Central memory CD8-positive, alpha-beta T cell (primary cell): ENCODE results near the gene RNF126.
A peak's percentile ranks its signal among the peaks of the same experiment; 100 is the strongest.

Experiments used
- ATAC-seq: fragments of 150-1000 bp; cut with Tn5 transposase; replicated peaks from 2 replicates; pipeline ENCODE4 v1.10.0; 2022; ENCODE audit warnings: mild to moderate bottlenecking, moderate FRiP score, moderate number of reproducible peaks; ENCODE audit not compliant: poor library complexity, severe bottlenecking; ENCODE audit errors: extremely low read depth
- DNase-seq, 2 donors: peaks; one replicate each; pipeline ENCODE4 v3.0.0; 2021; ENCODE audit warnings: low spot score in 2 of 2
- H3K27ac Mint-ChIP-seq: one replicate; pipeline ENCODE4 v1.8.0; 2022; ENCODE audit warnings: low read depth, mild to moderate bottlenecking, moderate library complexity, mixed read lengths
- H3K27me3 Mint-ChIP-seq: one replicate; pipeline ENCODE4 v1.8.0; 2022; ENCODE audit warnings: mixed read lengths
- H3K36me3 Mint-ChIP-seq: one replicate; pipeline ENCODE4 v1.8.0; 2022; ENCODE audit warnings: mild to moderate bottlenecking, moderate library complexity, mixed read lengths; ENCODE audit not compliant: insufficient read depth
- H3K4me1 Mint-ChIP-seq: one replicate; pipeline ENCODE4 v1.8.0; 2022; ENCODE audit warnings: mixed read lengths
- H3K4me3 Mint-ChIP-seq: one replicate; pipeline ENCODE4 v1.8.0; 2022; ENCODE audit warnings: mild to moderate bottlenecking, moderate library complexity, mixed read lengths
- H3K9me3 Mint-ChIP-seq: one replicate; pipeline ENCODE4 v1.8.0; 2022; ENCODE audit warnings: mixed read lengths

RNF126 gene

DNA sequence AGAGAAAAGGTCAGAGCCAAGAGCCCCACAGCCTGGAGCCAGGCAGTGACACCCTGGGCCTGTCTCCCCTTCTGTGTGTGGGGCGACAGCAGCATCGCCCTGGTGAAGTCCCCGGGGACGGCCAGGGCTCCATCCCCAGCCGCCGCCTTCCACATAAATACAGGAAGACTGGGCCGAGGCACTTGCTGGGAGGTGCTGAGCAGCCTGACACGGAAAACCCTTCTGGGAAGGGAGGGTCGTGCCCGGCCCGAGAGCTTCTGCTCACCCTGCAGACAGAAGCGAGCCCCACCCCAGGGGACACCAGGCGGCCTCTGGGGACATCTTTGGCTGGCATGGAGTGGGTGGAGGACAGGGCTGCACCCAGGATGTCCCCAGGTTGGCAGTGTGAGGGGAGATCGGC is 18.2 kb downstream of the RNF126 start:
- Mint-ChIP-seq H3K36me3 (peaks cover 23% of the 10 kb centered on the region), H3K4me1 (peaks cover 9% of the 10 kb centered on the region), H3K4me3 (no peak overlapping the region), H3K27ac (no peak overlapping the region), H3K9me3 (no peaks in the 10 kb centered on the region), H3K27me3 (no peaks in the 10 kb centered on the region)
- ATAC-seq = no peak
- DNase-seq = no peak

DNA sequence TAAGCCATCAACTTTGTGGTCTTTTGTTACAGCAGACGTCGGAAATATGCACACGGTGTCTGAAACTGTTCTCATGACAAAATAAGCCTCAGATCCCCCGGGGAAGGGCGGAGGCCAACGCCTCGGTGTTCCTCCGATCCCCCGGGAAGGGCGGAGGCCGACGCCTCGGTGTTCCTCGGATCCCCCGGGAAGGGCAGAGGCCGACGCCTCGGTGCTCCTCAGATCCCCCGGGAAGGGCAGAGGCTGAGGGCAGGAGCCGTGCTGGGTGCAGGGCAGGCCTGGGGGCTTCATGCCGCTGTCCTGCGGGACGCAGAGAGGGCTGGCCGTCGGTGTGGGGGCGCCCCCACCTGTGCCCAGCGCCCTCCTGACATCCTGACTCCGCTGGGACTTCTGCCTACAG is 18.7 kb downstream of the RNF126 start:
- no peak for DNase-seq
- ATAC-seq = no peak
- Mint-ChIP-seq H3K27ac (no peak overlapping the region), H3K4me1 (peaks cover 12% of the 10 kb centered on the region), H3K27me3 (no peaks in the 10 kb centered on the region), H3K36me3 (peaks cover 21% of the 10 kb centered on the region), H3K4me3 (no peak overlapping the region), H3K9me3 (no peaks in the 10 kb centered on the region)

DNA sequence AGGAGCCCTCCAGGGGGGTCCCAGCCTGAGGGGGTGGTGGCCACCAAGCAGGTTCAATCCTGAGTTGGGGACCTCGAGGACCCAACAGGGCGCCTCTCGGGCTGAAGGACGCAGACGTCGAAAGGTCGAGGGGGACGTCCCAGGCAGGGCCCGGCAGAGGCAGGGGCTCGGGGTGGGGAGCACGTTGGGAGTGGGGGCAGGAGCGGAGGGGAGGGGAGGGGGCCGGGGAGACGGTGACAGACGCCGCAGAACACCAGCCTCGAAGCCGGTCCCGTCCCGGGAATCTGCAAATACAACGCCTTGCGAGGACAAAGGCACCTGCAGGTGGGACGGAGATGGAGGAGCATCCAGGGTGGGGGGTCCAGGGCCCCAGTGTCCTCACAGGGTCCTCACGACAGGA is 19.3 kb downstream of the RNF126 start:
- no peak overlapping the region for H3K27ac Mint-ChIP-seq
- DNase-seq (no peak), ATAC-seq (no peak)
- H3K4me1 Mint-ChIP-seq = peaks cover 16% of the 10 kb centered on the region
- H3K27me3 Mint-ChIP-seq = no peaks in the 10 kb centered on the region
- peaks cover 19% of the 10 kb centered on the region for H3K36me3 Mint-ChIP-seq
- H3K9me3 Mint-ChIP-seq = no peaks in the 10 kb centered on the region
- H3K4me3 Mint-ChIP-seq = no peak overlapping the region

DNA sequence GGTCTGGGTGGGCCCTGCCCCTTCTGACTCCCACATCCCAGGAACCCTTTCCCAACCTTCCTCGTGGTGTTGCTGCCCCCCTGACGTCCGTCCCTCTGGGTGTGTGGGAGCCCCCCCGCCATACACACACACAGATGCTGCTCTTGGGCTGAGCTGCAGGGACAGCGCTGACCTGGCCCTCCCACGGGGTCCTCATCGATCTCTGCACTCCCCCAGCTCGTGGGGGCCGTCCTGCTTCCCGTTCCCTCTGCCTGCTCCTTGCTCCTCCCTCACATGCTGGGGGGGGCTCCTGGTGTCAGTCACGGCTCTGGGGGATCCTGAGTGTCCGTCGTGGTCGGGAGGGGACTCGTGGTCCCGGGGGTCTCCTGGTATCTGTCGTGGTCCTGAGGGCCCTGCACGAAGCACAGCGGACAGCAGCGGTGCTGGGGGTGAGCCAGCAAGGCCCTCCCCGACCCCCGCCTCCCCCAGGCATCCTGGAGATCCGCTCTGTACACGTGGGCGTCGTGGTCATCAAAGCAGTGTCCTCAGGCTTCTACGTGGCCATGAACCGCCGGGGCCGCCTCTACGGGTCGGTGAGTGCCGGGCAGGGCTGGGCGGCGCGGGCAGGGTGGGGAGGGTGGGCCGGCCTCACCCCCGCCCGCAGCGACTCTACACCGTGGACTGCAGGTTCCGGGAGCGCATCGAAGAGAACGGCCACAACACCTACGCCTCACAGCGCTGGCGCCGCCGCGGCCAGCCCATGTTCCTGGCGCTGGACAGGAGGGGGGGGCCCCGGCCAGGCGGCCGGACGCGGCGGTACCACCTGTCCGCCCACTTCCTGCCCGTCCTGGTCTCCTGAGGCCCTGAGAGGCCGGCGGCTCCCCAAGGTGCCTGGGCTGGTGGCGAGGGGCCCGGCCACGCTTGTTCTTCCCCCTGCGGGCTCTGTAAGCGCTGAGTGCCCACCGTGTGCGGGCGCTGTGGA is 20.0 kb downstream of the RNF126 start:
- no peak overlapping the region for H3K27ac Mint-ChIP-seq
- H3K36me3 Mint-ChIP-seq = peaks cover 16% of the 10 kb centered on the region
- DNase-seq = no peak
- no peaks in the 10 kb centered on the region for H3K9me3 Mint-ChIP-seq
- H3K27me3 Mint-ChIP-seq = no peaks in the 10 kb centered on the region
- peaks cover 16% of the 10 kb centered on the region for H3K4me1 Mint-ChIP-seq
- no peak for ATAC-seq
- no peak overlapping the region for H3K4me3 Mint-ChIP-seq

DNA sequence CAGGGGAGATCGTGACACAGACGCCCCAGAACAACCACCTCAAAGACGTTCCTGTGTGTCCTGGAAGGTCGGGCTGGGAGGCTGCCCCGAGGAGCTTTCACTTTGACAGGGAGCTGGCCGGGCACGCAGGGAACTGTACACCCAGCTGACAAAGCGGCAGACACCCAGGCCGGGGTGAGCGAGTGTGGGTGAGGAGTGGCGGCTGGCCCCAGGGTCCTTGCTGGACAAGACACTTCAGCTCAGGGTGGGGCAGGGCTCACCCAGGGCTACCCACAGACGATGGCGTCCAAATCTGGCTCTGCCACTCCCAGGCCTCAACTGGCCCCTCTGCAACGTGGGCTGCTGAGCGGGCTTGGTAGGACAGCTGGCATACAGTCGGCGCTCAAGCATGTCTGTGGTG is 21.3 kb downstream of the RNF126 start:
- DNase-seq (no peak), ATAC-seq (no peak)
- peaks cover 20% of the 10 kb centered on the region for H3K4me1 Mint-ChIP-seq
- H3K27ac Mint-ChIP-seq = peak overlapping the region; percentile 89
- H3K9me3 Mint-ChIP-seq = no peaks in the 10 kb centered on the region
- no peak overlapping the region for H3K4me3 Mint-ChIP-seq
- no peaks in the 10 kb centered on the region for H3K27me3 Mint-ChIP-seq
- H3K36me3 Mint-ChIP-seq = peaks cover 14% of the 10 kb centered on the region

DNA sequence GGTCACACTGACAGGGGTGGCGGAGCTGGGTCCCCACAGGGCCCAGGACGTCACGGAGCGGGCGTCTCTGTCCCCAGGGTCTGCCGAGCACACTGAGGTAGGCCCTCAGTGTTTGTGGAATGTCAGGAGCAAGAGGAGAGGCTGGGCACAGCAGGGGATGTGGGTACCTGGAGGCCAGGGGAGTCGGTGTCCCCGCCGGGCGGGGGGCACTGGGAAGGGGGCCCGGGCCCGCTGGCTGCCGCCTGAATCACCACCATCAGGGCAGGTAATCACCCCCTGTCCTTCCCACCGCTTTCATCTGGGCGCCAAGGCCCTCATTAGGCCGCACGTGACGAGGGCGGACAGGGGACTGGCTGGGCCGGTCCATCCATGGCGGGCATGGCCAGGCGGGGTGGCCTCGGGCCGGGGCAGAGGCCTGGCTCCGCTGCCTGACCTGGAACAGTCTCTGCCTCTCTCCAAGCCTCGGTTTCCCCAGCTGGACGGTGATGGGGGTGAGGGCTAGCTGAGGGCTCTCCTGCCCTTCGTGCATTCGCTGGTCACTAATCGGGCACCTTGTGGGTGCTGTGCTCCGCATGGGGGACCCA is 22.3 kb downstream of the RNF126 start:
- DNase-seq = no peak
- H3K36me3 Mint-ChIP-seq = peaks cover 10% of the 10 kb centered on the region
- H3K27ac Mint-ChIP-seq = peak overlapping the region; percentile 89
- H3K27me3 Mint-ChIP-seq = no peaks in the 10 kb centered on the region
- H3K4me3 Mint-ChIP-seq = no peak overlapping the region
- no peaks in the 10 kb centered on the region for H3K9me3 Mint-ChIP-seq
- H3K4me1 Mint-ChIP-seq = peaks cover 20% of the 10 kb centered on the region
- ATAC-seq = no peak

DNA sequence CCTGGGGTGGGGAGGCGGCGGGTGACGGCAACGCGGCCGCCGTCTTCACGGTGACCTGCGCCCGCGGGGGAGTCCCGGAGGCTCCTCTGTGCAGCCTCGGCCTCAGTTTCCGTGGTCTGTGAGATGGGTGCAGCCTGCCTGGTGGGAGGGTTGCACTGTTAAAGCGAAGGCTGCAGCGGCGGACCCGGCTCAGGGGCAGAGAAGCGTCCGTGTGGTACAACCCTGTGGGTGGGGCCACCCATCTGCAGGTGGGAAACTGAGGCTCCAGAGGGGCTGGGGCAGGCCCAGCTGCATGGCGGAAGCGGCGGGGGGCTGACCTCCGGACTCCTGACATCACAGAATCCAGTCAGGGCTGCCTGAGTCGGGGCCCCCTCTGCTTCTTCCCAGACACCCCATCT is 22.9 kb downstream of the RNF126 start:
- Mint-ChIP-seq H3K27ac (no peak overlapping the region), H3K36me3 (peaks cover 6% of the 10 kb centered on the region), H3K9me3 (no peaks in the 10 kb centered on the region), H3K27me3 (no peaks in the 10 kb centered on the region), H3K4me1 (peaks cover 20% of the 10 kb centered on the region), H3K4me3 (peak overlapping the region; percentile 29)
- no peak for DNase-seq
- ATAC-seq = no peak

DNA sequence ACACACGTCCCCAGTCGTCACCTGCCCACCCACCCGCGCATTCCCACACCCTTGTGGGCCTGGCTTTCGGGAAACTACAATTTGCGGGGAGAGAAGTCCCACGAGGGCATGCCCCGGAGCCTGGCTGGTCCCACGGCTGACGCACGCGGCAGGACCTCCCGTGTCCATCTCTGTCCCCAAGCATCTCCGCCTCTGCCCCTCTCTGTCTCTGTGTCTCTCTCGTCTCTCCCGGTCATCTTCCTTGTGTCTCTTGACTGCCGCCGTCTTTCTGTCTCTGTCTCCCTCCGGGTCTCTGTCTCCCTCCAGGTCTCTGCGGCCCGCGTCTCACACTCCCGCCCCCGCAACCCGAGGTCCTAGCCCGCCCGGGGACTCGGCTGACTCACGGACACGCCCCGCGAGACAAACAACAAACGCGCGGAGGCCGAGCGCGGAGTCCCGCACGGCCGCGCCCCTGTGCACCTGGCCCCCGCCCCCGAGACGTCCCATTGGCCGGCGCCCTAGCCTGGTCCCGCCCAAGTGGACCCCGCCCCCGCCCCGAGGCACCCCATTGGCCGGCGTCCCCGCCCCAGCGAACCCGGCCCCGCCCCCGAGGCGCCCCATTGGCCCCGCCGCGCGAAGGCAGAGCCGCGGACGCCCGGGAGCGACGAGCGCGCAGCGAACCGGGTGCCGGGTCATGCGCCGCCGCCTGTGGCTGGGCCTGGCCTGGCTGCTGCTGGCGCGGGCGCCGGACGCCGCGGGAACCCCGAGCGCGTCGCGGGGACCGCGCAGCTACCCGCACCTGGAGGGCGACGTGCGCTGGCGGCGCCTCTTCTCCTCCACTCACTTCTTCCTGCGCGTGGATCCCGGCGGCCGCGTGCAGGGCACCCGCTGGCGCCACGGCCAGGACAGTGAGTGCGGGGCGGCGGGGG is 23.5 kb downstream of the RNF126 start, which contains the start of gene FGF22:
TSS of gene FGF22 (plus strand) at position 627 of the 908 bp plus-strand sequence. CDS start at position 674, 47 bp downstream.
- ATAC-seq = peak; percentile 95
- peak within 1 kb of the TSS; percentile 78 for H3K4me3 Mint-ChIP-seq
- peak; percentile 84 to 90 for DNase-seq
- no peaks in the 10 kb centered on the region for H3K9me3 Mint-ChIP-seq
- H3K4me1 Mint-ChIP-seq = peaks cover 20% of the 10 kb centered on the region
- H3K27me3 Mint-ChIP-seq = no peaks in the 10 kb centered on the region
- peaks cover 5% of the 10 kb centered on the region for H3K36me3 Mint-ChIP-seq
- peak within 1 kb of the TSS; percentile 98 for H3K27ac Mint-ChIP-seq

DNA sequence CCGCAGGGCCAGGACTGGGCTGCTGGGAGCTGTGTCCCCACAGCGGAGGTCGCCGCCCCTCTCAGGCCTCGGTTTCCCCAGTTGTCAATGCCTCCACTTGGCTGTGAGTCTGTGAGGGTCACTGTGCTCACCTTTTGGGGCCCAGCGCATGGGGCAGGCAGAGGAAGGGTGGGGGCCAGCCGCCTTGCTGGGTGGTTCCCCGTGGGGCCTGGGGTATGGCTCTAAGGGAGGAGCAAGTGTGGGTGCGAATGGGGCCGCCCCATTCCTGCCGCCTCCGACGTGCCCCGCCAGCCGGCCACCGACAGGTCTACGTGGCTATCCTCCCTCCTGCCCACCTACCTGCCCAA is 24.1 kb downstream of the RNF126 start:
- Mint-ChIP-seq H3K4me3 (peak overlapping the region; percentile 78), H3K4me1 (peaks cover 25% of the 10 kb centered on the region), H3K36me3 (peaks cover 5% of the 10 kb centered on the region), H3K27me3 (no peaks in the 10 kb centered on the region), H3K27ac (peak overlapping the region; percentile 98), H3K9me3 (no peaks in the 10 kb centered on the region)
- no peak for ATAC-seq
- no peak for DNase-seq

DNA sequence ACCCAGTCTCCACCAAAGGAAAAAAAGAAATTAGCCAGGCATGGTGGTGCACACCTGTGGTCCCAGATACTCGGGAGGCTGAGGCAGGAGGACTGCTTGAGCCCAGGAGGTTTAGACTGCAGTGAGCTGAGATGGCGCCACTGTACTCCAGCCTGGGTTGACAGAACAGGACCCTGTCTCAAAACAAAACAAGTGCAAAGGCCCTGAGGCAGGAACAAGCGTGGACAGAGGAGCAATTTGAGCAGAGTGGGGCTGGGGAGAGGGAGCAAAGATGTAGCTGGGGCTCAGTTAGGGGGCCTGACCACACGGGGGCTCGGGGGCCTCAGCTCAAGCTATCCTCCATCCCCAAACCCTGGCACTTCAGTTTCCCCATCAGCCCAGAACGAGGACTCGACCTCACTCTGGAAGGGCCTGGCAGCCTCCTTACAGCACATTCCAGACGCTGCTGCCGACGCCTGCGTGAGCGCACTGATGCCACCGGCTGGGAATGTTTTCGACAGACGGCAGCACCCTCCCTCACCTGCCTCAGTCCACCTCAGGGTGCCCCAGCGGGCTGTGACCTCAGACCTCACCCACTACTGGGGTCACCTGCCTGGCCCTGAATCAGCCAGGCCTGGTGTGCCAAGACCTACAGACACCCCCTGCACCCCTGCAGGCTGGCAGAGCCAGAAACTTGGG is 27.9 kb downstream of the RNF126 start:
- Mint-ChIP-seq H3K36me3 (peaks cover 26% of the 10 kb centered on the region), H3K4me3 (peak overlapping the region; percentile 25), H3K4me1 (peaks cover 44% of the 10 kb centered on the region), H3K9me3 (no peaks in the 10 kb centered on the region), H3K27me3 (no peaks in the 10 kb centered on the region), H3K27ac (no peak overlapping the region)
- DNase-seq (no peak), ATAC-seq (no peak)

DNA sequence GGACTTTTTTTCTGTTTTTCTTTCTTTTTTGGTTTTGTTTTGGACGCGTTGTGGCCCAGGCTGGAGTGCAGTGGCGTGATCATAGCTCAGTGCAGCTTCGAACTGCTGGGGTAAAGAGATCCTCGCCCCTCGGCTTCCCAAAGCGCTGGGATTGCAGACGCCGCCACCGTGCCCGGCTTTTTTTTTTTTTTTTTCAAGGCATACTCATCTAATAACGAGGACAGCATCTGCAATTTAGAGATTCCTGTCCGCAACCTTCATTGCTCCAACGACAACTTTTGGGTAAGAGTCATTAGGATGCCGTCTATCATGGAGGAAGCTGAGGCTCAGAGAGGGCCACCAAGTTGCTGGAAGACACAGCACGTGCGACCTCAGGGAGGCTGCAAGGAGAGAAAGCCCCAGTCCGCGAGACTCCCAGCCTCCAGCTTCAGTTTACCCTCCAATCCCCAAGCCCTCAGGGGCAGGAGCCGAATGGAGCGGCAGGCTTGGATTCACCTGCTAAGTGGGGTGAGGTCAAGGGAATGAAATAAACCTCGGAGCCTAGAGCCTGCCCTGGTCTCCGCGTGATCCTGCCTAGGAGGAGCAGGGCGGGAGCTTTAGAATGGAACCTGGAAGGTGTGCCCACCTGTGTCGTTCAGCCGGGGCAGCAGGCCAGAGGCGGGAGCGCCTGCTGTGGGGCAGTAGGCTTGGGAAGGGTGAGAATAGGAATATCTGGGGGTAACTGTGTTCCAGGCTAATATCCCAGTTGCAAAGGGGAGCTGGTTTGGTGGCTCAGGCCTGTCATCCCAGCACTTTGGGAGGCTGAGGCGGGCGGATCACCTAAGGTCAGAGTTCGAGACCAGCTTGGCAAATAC is 29.0 kb downstream of the RNF126 start:
- H3K4me3 Mint-ChIP-seq = peak overlapping the region; percentile 95
- ATAC-seq (no peak), DNase-seq (no peak)
- peaks cover 30% of the 10 kb centered on the region for H3K36me3 Mint-ChIP-seq
- no peaks in the 10 kb centered on the region for H3K27me3 Mint-ChIP-seq
- H3K9me3 Mint-ChIP-seq = no peaks in the 10 kb centered on the region
- peak overlapping the region; percentile 97 for H3K27ac Mint-ChIP-seq
- peaks cover 39% of the 10 kb centered on the region for H3K4me1 Mint-ChIP-seq
